HuH-7.5 (cell line): ENCODE results near the gene GTF2I.
"Not testable (repeated sequence)": the region's sequence is repeated elsewhere in the genome, so short reads cannot be mapped to it uniquely, and the experiment has no call there.

Experiments
- DNase-seq: peaks from one replicate; pipeline ENCODE4 v3.0.0; 2011; ENCODE audit warnings: low spot score

GTF2I gene

GRCh38 chr7:74779053-74779452 is 121.5 kb downstream of the GTF2I start:
- not testable (repeated sequence) for DNase-seq

- DNase-seq = not testable (repeated sequence)
Measured at GRCh38 chr7:74781746-74782145, 124.2 kb downstream of the GTF2I start.

- DNase-seq = not testable (repeated sequence)
Measured at GRCh38 chr7:74783595-74783994, 126.1 kb downstream of the GTF2I start.

GRCh38 chr7:74788369-74789150 is 131.0 kb downstream of the GTF2I start:
- DNase-seq = not testable (repeated sequence)

- not testable (repeated sequence) for DNase-seq
Measured at GRCh38 chr7:74789200-74789736, 131.8 kb downstream of the GTF2I start.

GRCh38 chr7:74797848-74798622 is 140.5 kb downstream of the GTF2I start:
- DNase-seq = not testable (repeated sequence)

GRCh38 chr7:74798644-74799043 is 141.1 kb downstream of the GTF2I start:
- DNase-seq = not testable (repeated sequence)
